ENCODE results near the gene BIRC6. TPM values are rescaled to one million over a fixed set of nuclear protein-coding genes. Genes with fewer than 3 reads are reported as not detected.

BIRC6 gene
- total and polyA plus RNA-seq, 2 of the 8 experiments (the other 6 are each of a cell fraction or from before 2014, with no cell fraction given) = 32.5 to 69.5 TPM

DNA sequence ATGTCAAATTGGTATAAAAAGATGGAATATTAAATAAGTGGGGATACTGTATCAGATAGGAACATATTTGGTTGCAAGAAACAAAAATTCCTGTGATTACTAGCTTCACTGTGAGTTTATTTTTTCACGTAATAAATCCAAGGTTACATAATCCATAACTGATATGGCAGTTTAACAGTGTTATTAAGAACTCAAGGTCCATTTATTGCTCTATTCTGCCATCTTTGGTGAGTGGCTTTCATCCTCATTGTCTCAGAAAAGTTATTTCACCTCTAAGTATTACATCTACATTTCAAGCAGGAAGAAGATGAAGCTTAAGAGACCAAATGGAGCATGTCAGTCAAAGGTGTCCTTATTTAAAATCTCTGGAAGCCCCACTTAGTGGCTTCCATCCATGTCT lies 41.9 kb upstream of the BIRC6 start:
- no peak overlapping the region for H3K18ac ChIP-seq (ENCODE audit: extremely low read depth, low read length)

More for the DNA sequence above, 41.9 kb upstream of the BIRC6 start:
- Histone ChIP-seq H2BK15ac (ENCODE audit: low read length) (no peak overlapping the region), H4K8ac (ENCODE audit: extremely low read depth, insufficient read depth, low read length) (no peak overlapping the region), H3K14ac (ENCODE audit: insufficient read length) (no peak overlapping the region), H2BK20ac (ENCODE audit: low read length) (no peak overlapping the region), H3K79me2 (ENCODE audit: control insufficient read depth in 1 of 2, insufficient read depth in 2 of 2, low read length in 2 of 2) (no peaks in the 10 kb centered on the region), H3K4me3 (ENCODE audit: extremely low read depth in 1 of 4, insufficient read depth in 2 of 4, low read depth in 3 of 4, low read length in 4 of 4) (no peak overlapping the region), H3K27ac (ENCODE audit: low read depth, low read length) (no peak overlapping the region), H2BK5ac (ENCODE audit: low read depth, low read length) (no peak overlapping the region), H3K4me2 (ENCODE audit: insufficient read depth in 1 of 2, low read depth in 2 of 2, low read length in 2 of 2) (no peak overlapping the region), H2BK12ac (ENCODE audit: low read depth, low read length) (no peak overlapping the region), H3K4me1 (replicated peaks in 1 of 4; ENCODE audit: control insufficient read depth in 3 of 4, insufficient read depth in 4 of 4, low read length in 3 of 4) (no peaks in the 10 kb centered on the region), H2BK120ac (replicated peaks; ENCODE audit: low read depth, low read length) (no peak overlapping the region), H2AK5ac (ENCODE audit: low read depth, low read length) (no peak overlapping the region), H3K9ac (replicated peaks in 1 of 4; ENCODE audit: extremely low read depth in 1 of 4, low read depth in 3 of 4, low read length in 3 of 4) (no peak overlapping the region), H3K79me1 (ENCODE audit: low read depth, low read length) (no peaks in the 10 kb centered on the region), H3K23ac (ENCODE audit: insufficient read length) (no peak overlapping the region), H4K5ac (ENCODE audit: insufficient read length, low read depth, low read length) (no peak overlapping the region), H4K20me1 (replicated peaks in 1 of 2; ENCODE audit: control insufficient read depth in 1 of 2, insufficient read depth in 2 of 2, low read length in 2 of 2) (no peaks in the 10 kb centered on the region), H3K36me3 (ENCODE audit: control insufficient read depth in 2 of 4, insufficient read depth in 4 of 4, low read length in 3 of 4) (0 out of 8 replicates have a peak, but pooled peaks cover 0 to 3% (median 0%) of the 10 kb centered on the region in 4 experiments), H3K27me3 (replicated peaks in 1 of 4; ENCODE audit: control insufficient read depth in 3 of 4, extremely low read depth in 1 of 4, insufficient read depth in 3 of 4, low read length in 3 of 4) (no peaks in the 10 kb centered on the region), H4K91ac (replicated peaks; ENCODE audit: insufficient read length, low read length) (no peak overlapping the region), H3K23me2 (ENCODE audit: low read depth, low read length) (no peaks in the 10 kb centered on the region), H3K9me3 (ENCODE audit: insufficient read depth in 2 of 2, low read depth in 1 of 2, low read length in 1 of 2) (no peaks in the 10 kb centered on the region), H3K56ac (replicated peaks; ENCODE audit: insufficient read length, low read depth, low read length) (no peak overlapping the region), H3K4ac (replicated peaks; ENCODE audit: insufficient read length, low read depth, low read length) (no peak overlapping the region), H2AFZ (ENCODE audit: low read length) (no peak overlapping the region)
- no peak for TF ChIP-seq CREB1 (IDR thresholded peaks at IDR 0.05)
- TF ChIP-seq EZH2 (IDR thresholded peaks at IDR 0.05; ENCODE audit: low read depth, low read length, severe bottlenecking) = no peak
- no peak for TF ChIP-seq SUZ12 (IDR thresholded peaks at IDR 0.05; ENCODE audit: low read length)
- no peak for TF ChIP-seq CTBP2 (IDR thresholded peaks at IDR 0.05; ENCODE audit: borderline replicate concordance, insufficient read depth, insufficient read length, low read length)
- TF ChIP-seq GABPA (IDR thresholded peaks at IDR 0.05; ENCODE audit: borderline replicate concordance, insufficient read depth, low read length) = no peak
- TF ChIP-seq, protein P1, sequence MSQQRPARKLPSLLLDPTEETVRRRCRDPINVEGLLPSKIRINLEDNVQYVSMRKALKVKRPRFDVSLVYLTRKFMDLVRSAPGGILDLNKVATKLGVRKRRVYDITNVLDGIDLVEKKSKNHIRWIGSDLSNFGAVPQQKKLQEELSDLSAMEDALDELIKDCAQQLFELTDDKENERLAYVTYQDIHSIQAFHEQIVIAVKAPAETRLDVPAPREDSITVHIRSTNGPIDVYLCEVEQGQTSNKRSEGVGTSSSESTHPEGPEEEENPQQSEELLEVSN (IDR thresholded peaks at IDR 0.05) = no peak
- no peak for TF ChIP-seq HDAC6 (IDR thresholded peaks at IDR 0.05; ENCODE audit: low read depth, low read length)
- no peak for TF ChIP-seq POLR2AphosphoS5 (IDR thresholded peaks at IDR 0.05; ENCODE audit: low read depth, low read length)
- TF ChIP-seq TAF1 (IDR thresholded peaks at IDR 0.05; ENCODE audit: low read depth, low read length) = no peak
- no peak for TF ChIP-seq CEBPB (IDR thresholded peaks at IDR 0.05; ENCODE audit: low read depth, low read length)
- no peak for TF ChIP-seq SIX5 (IDR thresholded peaks at IDR 0.05; ENCODE audit: low read depth, low read length)
- TF ChIP-seq RAD21 (IDR thresholded peaks at IDR 0.05 in 1 of 2, conservative IDR thresholded peaks at IDR 0.05 in 1 of 2; ENCODE audit: low read depth in 2 of 2, low read length in 2 of 2) = no peak
- DNase-seq (ENCODE audit: low read depth in 1 of 2, low spot score in 2 of 2) (no peak), FAIRE-seq (no peak)
- ChIA-PET CTCF (ENCODE audit: partially characterized antibody) (interaction anchor here (0.7 to 2.3 kb wide), 3 partner anchors 11 to 43 kb away, joined by 3 to 10 read pairs (median 4); no protein-coding TSS in a partner anchor), POLR2A (ENCODE audit: partially characterized antibody) (interaction anchor here (1.0 to 1.5 kb wide), 3 partner anchors 9 to 19 kb away, joined by 3 to 6 read pairs (median 5); no protein-coding TSS in a partner anchor)
- 78% methylated on average over 1 of the region's 1 CpG; no CpG with 5 or more reads in 1 of the 2 experiments for WGBS, 2 experiments (ENCODE audit: extremely low coverage in 1 of 2, insufficient coverage in 1 of 2, insufficient read length in 1 of 2, insufficient replicate concordance in 2 of 2, low coverage in 1 of 2, low lambda C conversion rate in 2 of 2, missing lambda C conversion rate in 1 of 2)

Data from H1 (cell line).